Ishikawa (cell line): ENCODE data around the gene ZNF146.

ENCODE experiments used
- CREB1 ChIP-seq: IDR thresholded peaks from 2 replicates; pipeline ENCODE4 v1.6.1; 2012; ENCODE audit warnings: low read depth
- EGR1 ChIP-seq: IDR thresholded peaks from 2 replicates; pipeline ENCODE4 v1.6.1; 2012
- EP300 ChIP-seq: IDR thresholded peaks from 2 replicates; pipeline ENCODE4 v1.6.1; 2012; ENCODE audit warnings: borderline replicate concordance
- RAD21 ChIP-seq: IDR thresholded peaks from 2 replicates; pipeline ENCODE4 v1.6.1; 2012; ENCODE audit warnings: low read depth
- TCF12 ChIP-seq: IDR thresholded peaks from 2 replicates; pipeline ENCODE4 v1.6.1; 2012; ENCODE audit warnings: low read depth
- YY1 ChIP-seq: IDR thresholded peaks from 2 replicates; pipeline ENCODE4 v1.6.1; 2012; ENCODE audit warnings: low read depth
- TF ChIP-seq, protein P1 (sequence below): IDR thresholded peaks from 2 replicates; pipeline ENCODE4 v1.6.1; 2012
- TF ChIP-seq, protein P2 (sequence below): IDR thresholded peaks from 2 replicates; pipeline ENCODE4 v1.6.1; 2012; ENCODE audit warnings: low read depth, mild to moderate bottlenecking

DNA sequence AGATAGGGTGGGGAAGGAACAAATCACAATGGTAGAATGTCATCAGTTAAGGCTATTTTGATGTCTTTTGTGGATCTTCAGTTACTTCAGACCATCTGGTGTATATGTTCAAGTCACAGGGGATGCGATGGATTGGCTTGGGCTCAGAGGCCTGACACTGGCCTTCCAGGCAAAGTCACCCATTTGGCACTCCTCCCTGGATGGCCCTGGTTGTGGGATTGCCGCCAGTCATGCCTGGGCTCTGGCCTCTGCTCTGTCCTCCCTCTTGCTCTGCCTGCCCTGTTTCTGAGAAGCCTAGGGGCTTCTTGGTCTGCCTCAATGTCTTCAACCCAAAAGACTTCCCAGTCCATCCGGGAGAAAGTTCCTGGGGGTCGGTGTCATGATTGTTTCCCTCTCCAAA, 50.2 kb downstream of the ZNF146 start:
- TF ChIP-seq RAD21 (no peak), TCF12 (no peak), EP300 (no peak), CREB1 (no peak), EGR1 (no peak), YY1 (no peak)
- TF ChIP-seq, protein P1, sequence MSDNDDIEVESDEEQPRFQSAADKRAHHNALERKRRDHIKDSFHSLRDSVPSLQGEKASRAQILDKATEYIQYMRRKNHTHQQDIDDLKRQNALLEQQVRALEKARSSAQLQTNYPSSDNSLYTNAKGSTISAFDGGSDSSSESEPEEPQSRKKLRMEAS: no peak
- TF ChIP-seq, protein P2, sequence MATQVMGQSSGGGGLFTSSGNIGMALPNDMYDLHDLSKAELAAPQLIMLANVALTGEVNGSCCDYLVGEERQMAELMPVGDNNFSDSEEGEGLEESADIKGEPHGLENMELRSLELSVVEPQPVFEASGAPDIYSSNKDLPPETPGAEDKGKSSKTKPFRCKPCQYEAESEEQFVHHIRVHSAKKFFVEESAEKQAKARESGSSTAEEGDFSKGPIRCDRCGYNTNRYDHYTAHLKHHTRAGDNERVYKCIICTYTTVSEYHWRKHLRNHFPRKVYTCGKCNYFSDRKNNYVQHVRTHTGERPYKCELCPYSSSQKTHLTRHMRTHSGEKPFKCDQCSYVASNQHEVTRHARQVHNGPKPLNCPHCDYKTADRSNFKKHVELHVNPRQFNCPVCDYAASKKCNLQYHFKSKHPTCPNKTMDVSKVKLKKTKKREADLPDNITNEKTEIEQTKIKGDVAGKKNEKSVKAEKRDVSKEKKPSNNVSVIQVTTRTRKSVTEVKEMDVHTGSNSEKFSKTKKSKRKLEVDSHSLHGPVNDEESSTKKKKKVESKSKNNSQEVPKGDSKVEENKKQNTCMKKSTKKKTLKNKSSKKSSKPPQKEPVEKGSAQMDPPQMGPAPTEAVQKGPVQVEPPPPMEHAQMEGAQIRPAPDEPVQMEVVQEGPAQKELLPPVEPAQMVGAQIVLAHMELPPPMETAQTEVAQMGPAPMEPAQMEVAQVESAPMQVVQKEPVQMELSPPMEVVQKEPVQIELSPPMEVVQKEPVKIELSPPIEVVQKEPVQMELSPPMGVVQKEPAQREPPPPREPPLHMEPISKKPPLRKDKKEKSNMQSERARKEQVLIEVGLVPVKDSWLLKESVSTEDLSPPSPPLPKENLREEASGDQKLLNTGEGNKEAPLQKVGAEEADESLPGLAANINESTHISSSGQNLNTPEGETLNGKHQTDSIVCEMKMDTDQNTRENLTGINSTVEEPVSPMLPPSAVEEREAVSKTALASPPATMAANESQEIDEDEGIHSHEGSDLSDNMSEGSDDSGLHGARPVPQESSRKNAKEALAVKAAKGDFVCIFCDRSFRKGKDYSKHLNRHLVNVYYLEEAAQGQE: no peak
